HT-29 (cell line): ENCODE measurements around the gene SLC24A4. TPM values are rescaled to one million over a fixed set of nuclear protein-coding genes. Genes with fewer than 3 reads are reported as not detected.
A peak's percentile ranks its signal among the peaks of the same experiment; 100 is the strongest.

Source experiments
- DNase-seq: peaks from one replicate; pipeline ENCODE4 v3.0.0-alpha.2; 2015; ENCODE audit warnings: low spot score
- total RNA-seq: library from RNA; depleted of rRNA; stranded (reverse); fragments of >200 nt; shearing (Covaris generic); gene quantifications from 2 replicates; pipeline ENCODE4 v1.2.3, GENCODE V29; 2014

Gene SLC24A4
- total RNA-seq, 1 experiment from 2014 or later: not detected

DNA sequence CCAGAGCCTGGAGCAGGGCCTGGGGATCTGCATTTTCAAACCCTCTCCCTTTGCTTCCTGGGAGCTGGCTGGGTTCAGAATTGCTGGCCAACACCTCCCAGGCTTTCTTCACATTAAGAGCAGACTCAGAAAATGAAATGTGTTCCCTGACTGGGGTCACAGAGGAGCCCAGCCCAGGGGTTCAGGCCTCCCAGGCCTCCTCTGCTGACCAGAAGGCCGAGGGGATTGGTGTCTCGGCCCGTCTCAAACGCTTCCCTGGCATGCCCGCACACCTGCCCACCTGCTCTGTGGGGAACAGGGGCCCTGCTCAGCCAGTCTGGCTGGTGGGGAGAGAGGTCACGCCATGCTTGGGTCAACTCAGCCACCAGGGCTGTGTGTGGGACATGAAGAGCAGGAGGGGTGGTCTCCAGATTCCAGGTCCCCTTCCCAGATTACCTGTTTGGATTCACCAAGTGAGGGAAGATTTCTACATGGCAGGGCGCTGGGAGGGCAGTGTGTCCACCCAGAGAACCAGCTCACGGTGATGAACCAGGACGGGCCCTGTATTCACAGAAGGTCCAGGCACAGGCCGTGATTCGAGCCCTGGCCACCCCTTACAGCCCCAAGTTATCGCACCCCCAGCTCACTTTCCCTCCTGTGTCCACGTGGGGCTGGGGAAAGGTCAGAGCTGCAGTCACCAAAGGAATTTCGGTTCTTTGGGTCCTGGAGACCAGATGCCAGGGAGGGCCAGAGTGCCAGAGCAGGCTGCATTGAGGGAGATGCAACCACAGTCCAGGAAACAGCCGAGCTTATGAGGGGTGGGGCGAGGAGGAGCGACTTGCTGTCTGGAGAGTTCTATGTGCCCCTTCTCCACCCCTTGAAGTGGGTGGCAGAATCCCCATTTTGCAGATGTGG is 135.4 kb downstream of the SLC24A4 start:
- DNase-seq: no peak

DNA sequence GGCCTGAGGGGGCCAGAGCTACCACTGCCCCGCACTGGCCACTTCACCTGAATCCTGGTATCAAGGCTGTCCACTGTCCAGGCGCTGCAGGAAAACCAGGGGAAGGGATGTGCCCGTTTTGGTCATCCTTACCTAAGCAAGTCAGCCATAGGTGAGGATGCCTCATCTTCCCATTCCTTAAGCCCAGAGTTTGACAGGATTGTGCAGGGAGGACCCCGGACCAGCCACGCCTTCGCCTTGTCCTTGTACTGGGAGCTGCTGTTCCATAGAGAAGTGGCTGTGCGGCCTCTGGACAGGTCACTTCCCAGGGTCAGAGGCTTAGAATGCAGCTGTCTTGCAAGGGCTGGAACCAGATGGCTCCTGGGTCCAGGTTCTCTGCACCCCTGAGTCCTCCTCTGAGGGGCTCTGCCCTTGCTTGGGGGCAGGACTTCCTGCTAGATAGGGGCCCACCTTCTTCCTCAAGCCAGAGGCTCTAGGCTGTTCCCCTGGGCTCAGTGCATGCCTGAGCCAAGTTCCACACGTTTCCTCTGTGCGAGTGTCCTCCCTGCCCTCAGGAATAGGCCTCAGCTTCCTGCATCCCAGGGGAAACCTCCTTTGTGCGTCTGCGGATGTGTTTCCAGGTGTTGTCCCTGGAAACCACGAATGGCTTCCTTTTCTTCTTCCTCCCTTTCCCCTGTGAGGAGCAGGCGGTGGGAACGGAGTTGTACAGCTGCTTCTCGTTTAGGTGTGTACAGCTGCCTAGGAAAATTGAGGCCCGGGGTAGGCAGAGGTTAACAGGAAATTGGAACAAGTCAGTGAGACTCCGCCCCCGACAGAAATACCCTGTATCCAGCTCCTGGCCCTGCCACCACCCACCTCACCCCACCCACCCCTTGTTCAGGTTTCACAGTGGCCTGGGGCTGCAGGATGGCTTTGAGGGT is 136.3 kb downstream of the SLC24A4 start:
- no peak for DNase-seq

DNA sequence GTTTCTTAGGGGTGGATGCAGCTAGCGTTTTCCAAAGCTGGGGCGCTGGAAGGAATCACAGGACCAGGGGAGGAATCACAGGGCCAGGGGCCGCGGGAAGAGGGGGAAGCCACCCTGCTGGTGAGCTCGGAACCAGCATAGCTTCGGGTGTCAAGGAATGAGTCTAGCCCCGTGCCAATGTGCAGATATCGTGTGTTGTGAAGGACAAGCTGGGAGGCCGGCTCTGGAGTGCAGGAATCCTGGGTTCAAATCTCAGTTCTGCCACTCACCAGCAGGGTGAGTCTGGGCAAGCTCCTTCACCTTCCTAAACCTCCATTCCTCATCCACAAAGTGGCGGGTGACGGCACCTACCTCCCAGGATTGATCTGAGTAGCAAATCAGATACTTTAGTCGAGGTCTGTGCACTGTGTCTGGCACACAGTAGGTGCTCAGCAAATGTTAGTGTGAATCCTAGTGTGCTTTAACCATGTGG is 137.0 kb downstream of the SLC24A4 start:
- DNase-seq: no peak

DNA sequence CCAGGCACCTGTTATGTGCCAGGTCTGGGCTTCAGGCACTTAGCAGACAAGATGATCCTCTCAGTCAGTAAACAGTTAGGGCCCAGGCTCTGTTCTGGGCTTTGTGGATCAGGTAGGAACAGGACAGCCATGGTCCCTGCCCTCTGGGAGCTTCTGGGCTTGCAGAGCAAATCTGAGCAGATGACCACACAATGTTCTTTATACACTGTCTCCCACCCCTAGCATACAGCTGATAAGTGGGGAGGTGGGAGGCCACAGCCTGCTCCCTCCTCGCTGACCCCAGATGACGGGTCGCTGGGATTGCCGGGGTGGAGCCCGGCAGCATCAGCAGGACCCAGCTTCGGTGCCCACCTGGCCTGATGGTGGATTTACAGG is 137.6 kb downstream of the SLC24A4 start:
- no peak for DNase-seq

DNA sequence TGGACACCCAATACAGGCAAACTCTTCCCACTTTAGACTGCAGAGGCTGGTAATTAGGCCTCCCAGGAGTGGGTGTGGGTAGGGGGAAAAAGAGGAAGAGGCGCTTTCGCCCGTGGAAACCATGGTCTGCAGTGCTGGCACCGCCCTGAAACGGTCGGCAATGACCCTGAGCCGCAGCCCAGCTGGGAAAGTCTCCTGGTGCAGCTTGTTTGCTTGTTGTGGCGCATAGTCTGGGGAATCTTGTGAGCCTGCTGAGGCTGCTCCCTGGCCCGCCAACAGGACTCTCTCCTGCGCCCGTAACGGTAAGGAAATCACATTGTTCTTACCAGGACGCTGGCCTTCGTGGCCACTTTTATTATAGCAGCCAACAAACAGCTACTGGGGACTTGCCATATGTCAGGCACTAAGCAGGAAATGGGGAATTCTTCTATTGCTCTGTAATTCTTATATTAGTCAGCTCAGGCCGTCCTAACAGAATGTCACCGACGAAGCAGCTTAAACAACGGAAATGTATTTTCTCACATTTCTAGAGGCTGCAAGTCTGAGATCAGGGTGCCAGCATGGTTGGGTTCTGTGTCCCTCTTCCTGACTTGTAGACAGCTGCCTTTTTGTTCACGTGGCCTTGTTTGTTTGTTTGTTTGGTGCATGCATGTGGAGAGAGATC is 138.1 kb downstream of the SLC24A4 start:
- DNase-seq: no peak

DNA sequence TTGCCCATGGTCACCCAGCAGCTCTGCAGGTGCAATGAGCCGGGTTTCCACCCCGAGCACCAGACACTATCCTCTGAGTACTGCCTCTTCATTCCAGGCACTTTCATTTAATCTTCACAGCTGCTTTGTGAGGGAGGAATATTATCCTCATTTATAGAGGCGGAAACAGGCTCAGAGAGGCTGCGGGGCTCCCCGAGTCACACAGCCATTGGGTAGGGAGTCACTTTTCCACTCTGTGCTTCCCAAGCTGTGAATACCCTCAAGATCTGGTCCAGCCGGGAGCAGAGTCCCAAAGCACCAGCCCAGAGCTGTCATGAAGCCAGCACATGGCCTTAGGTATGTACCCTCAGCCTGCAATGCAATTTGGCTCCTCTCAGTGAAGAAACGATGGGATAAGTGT is 138.9 kb downstream of the SLC24A4 start:
- DNase-seq: no peak

DNA sequence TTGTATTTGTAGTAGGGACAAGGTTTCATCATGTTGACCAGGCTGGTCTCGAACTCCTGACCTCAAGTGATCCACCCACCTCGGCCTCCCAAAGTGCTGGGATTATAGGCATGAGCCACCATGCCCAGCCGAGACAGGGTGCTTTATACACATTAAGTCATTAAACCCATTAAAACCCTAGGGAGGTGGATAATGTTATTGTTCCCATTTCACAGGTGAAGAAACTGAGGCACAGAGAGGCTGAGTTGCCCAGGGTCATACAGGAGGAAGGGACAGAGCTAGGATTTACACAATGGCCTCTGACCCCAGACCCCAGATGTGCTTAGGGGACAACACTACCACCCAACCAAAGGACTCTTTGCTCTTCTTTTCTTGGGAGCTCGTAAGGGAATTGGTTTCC is 139.6 kb downstream of the SLC24A4 start:
- DNase-seq: no peak

DNA sequence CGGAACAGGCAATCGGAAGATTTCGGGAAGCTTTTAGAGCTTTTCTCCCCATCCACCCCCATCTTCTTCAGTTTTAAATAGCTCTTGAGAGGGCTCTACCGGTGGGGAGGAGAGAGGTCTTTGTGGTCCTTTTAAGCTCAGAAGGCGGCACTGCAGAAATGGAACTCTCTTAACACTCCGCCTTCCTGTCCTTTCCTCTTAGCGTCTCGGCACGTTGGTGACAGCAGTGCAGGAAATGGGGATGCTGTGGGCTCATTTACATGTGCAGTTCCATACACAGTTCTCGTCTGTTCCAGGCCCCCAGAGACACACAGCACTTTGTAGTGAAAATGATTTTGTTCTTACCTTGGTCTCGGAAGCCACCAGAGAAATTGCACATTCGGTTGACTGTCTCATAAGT is 140.2 kb downstream of the SLC24A4 start:
- no peak for DNase-seq

DNA sequence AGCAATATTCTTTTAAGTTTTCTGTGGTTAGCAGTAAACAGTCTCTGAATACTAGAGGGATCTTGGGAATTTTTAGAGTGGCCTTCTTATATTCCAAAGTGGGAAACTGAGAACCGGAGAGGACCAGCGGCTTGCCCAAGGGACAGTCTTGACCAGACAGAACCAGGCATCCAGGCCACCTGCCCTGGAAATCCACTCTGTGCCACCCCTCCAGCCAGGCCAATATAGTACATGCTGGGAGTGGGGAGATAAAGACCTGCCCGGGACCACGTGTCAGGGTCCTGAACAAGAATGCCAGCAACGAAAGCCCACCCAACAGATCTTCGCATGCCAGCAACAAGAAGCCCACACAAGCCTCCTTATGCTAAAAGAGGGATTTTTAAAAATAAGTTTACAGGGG is 141.2 kb downstream of the SLC24A4 start:
- DNase-seq: no peak

DNA sequence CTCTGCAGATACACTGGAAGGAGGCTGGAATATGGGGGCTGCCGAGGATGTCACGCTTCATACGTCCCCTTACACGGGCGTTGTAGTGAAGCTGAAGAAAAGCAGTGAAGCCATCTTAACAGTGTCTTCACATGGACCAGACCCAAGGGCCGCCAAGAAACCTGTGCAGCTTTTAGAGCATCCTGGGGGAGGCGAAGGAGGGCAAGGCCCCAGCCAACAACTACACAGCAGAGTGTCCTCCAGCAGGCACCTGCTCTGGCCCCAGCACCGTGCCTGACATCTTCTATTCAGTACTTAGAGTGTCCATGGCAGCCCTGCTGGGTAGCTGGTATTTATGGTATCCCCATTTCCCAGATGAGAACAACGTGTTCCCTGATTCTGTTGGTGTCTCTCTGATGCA is 141.8 kb downstream of the SLC24A4 start:
- no peak for DNase-seq

DNA sequence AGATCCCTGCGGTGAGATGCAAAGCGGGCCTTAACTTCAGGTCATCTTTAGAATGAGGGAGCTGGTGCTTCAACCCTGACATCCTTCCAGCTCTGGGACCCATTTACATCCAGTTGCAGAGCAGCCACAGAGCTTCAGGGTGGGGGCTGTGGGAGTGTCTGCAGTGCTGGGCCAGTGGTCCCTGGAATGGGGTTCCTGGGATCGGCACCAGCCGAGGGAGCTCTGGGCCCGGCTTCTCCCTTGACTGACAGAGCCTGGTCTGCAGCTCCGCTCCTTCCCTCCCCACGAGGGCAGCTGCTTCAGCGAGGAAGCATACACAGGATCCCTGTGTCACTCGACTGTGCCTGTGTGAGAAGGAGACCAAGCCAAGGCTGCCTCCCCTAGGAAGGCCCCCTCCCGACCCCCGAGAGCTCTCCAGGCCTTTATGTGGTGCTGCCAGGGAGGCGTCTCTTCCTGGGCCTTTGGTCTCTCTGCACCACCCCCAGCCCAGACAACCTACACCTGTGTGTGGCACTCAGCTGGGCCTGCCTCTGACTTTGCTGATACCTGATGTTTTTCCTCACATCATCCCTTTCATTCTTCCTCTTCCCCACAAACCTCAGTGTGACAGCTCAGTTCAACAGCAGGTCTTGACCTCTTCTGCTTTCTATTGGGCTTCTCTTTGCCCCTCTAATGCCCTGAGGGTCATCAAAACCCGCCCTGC is 142.5 kb downstream of the SLC24A4 start:
- DNase-seq: no peak

DNA sequence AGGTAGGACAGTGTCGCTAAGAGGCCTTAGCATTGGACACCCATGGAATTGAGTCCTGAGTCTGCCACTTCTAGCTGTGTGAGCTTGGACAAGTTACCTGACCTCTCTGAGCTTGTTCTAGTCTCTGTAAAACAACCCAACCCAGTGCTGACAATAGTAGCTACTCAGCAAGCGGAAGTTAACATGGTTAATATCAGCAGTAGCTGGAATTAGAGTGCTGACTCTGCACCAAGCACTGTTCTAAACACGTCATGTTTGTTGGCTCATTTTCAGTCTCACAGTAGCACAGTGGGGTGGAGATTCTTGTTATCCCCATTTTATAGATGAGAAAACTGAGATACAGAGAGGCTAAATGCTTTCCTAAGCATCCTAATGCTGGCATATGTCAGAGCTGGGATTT is 143.1 kb downstream of the SLC24A4 start:
- DNase-seq: no peak

DNA sequence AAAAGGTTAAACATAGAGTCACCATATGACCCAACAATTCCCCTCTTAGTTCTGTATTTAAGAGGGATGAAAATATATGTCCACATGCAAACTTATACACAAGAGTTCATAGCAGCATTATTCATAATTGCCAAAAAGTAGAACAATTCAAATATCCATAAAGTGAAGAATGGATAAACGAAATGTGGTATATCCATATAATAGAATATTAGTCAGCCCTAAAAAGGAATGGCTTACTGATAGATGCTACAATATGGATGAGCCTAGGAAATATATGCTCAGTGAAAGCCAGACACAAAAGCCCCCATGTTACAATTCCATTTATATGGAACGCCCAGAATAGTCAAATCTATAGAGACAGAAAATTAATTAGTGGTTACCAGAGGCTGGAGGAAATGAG is 146.6 kb downstream of the SLC24A4 start:
- DNase-seq: no peak

DNA sequence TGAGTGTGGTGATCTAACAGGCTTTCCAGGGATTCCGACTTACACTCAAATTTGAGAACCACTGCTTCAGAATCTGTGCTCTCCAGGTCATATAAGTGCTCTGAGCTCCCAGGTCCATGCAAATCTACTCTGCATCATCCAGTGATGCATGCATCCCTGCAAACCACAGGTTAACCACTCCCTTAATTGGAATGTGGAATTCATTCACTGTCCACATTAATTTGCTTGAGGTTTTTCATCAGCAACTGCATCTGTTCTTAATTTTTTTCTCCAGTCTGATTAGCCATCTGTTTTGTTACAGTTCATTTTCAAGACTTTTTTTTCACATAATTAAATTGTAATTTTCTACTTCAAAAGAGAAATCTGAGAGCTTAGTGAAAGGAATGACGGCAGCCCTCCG is 147.2 kb downstream of the SLC24A4 start:
- no peak for DNase-seq

DNA sequence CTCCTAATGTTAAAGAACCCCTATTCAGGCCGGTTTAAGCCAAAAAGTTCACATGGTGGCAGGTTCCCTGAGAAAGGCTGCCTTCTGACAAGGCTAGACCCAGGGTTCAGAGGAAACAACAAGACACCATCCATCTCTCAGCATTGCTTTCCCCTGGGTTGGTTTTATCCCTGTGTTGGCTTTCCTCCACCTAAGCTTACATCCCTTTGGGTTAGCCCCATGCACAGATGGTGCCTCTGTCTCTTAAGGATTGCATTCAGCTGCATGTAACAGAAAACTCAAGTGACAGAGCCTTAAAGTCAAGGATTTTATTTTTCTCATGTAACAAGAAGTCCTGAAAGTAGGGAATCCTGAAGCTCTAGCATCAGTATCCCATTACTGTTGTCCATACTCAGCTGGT is 147.8 kb downstream of the SLC24A4 start:
- no peak for DNase-seq

DNA sequence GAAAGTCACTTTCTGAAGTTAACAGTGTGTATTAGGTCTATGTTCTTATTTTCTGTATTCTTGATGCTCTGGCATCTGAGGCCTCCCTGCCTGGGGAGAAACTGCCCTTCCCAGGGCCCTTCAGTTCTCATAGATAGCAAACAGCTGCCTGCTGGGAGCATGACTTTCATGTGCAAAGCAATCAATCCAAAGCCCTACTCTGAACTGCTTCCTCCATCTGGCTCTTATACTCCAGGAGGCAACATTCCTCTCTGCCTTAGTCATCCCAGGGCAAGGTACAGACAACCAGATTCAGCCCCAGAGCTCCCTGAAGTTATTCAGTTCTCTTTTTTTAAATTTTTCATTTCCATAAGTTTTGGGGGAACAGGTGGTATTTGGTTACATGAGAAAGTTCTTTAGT is 149.0 kb downstream of the SLC24A4 start:
- peak; percentile 9 for DNase-seq

DNA sequence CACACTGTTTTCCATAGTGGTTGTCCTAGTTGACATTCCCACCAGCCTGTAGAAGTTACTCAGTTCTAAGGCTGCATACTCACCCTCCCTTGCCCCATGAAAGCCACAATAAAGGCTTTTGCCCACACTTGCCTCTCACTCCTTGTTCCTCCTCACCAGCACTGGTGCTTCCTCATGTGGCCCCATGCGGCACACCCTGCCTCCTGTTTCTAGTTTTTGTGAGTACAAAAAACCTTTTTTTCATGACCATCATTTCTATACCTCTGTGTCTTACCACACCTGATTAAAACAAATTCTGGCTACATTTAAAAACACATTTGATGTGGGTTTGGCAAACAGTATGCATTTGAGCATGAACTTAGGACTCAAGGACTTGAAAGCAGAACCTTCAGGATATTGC is 149.9 kb downstream of the SLC24A4 start:
- DNase-seq: no peak

DNA sequence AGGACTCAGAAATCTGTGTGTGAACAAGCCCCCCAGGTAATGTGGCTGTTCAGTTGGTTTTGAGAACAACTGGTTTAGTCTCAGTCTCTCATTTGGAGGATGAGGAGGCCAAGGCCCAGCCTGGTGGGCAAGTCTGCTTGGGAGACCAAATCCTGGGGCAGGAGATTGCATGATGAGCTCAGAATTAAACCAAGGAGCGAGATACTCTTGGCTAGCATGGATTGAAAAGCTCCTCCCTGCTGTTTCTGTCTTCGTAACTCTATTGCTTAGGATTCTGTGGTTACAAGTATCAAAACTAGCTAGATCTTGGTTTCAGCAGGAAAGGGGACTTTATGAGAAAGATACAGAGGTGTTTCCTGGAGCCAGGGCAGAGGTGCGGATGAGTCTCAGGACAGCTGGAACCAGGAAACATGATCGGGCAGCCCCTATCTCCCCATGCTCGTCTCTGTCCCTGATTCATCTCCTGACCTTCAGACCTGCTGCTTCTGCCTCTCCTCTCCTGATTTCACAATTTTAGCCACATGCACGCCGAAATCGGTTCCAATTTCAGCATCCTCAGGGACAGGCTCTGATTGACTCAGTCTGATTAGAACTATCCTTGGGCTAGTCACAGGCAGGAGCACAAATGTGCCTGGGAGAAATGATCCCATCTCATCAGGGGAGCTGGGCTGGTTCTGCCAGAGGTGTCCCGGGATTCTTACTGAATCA is 150.4 kb downstream of the SLC24A4 start:
- no peak for DNase-seq

DNA sequence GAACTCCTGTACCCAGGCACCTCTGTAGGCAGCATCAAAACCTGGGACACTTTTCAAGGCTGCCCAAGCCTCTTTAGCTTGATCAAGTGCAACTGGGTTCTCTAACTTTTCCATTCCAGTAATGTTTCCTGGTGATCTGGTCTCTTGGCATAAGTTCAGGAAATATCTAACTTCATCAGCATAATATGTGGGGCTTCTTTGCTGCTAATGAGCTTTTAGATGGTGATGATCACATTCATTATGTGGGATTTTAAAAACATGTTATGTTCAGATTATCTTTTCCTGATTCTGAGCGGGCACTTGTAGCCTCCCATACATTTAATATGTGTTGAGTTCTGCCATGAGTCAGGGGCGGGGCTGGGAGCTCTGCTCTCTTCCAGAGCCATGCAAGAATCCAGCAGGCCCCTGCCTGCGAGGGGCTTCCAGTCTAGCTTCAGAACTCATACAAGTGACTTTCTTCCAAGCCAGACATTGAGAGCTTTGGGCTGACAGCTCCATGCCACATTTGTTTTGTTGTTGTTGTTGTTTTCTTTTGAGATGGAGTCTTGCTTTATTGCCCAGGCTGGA is 151.1 kb downstream of the SLC24A4 start:
- no peak for DNase-seq

DNA sequence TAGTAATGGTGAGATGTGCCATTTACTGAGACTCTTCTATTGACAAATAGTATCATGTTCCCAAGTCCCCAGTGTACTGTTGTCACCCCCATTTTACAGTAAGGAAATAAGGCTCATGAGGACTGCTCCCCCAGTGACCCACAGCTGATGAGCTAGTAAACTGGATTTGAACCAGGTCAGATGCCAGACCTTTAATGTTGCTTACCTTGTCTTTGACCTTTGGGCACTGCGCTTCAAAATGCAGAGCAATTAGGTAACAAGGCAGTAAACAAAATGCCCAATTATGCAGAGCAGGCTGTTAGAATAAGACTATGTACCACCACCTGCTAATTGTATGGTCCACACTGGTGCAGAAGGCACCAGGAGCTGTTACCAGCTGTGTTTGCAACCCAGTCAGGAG is 152.1 kb downstream of the SLC24A4 start:
- no peak for DNase-seq
